HG02623 (cell line): ENCODE measurements around the gene SRRM2.

Source experiments
- ATAC-seq: cut with Tn5 transposase; IDR thresholded peaks from one replicate; pipeline ENCODE4 v1.9.1; 2021; ENCODE audit warnings: moderate library complexity; ENCODE audit not compliant: unreplicated experiment

The SRRM2 gene

GRCh38 chr16:2787961-2788360 is 35.5 kb downstream of the SRRM2 start:
- ATAC-seq = no peak

- ATAC-seq = no peak
These were observed 38.2 kb downstream of the SRRM2 start for GRCh38 chr16:2790631-2791030.

- no peak for ATAC-seq
These were observed 38.7 kb downstream of the SRRM2 start for GRCh38 chr16:2791174-2791573.

- no peak for ATAC-seq
These were observed 40.5 kb downstream of the SRRM2 start for GRCh38 chr16:2792940-2793339.

- no peak for ATAC-seq
These were observed 43.1 kb downstream of the SRRM2 start for GRCh38 chr16:2795395-2796143.

- ATAC-seq = no peak
These were observed 46.3 kb downstream of the SRRM2 start for GRCh38 chr16:2798723-2799204.

- ATAC-seq = no peak
These were observed 46.9 kb downstream of the SRRM2 start for GRCh38 chr16:2799205-2799858.

- no peak for ATAC-seq
These were observed 47.4 kb downstream of the SRRM2 start for GRCh38 chr16:2799859-2800226.

GRCh38 chr16:2803545-2804195 is 51.2 kb downstream of the SRRM2 start:
- ATAC-seq = no peak

GRCh38 chr16:2804728-2805127 is 52.3 kb downstream of the SRRM2 start:
- ATAC-seq = no peak

GRCh38 chr16:2806286-2806685 is 53.8 kb downstream of the SRRM2 start:
- ATAC-seq = no peak

- ATAC-seq = no peak
These were observed 55.7 kb downstream of the SRRM2 start for GRCh38 chr16:2808181-2808580.

GRCh38 chr16:2809149-2809760 is 56.8 kb downstream of the SRRM2 start:
- no peak for ATAC-seq

GRCh38 chr16:2810651-2811050 is 58.2 kb downstream of the SRRM2 start:
- no peak for ATAC-seq

GRCh38 chr16:2811703-2812471 is 59.4 kb downstream of the SRRM2 start:
- ATAC-seq = no peak

GRCh38 chr16:2813771-2814221 is 61.4 kb downstream of the SRRM2 start:
- no peak for ATAC-seq

GRCh38 chr16:2814551-2815298 is 62.3 kb downstream of the SRRM2 start:
- ATAC-seq = no peak

- ATAC-seq = no peak
These were observed 62.9 kb downstream of the SRRM2 start for GRCh38 chr16:2815299-2815771.

- ATAC-seq = no peak
These were observed 64.4 kb downstream of the SRRM2 start, which contains the start of gene PRSS21 for GRCh38 chr16:2816751-2817339. TSS of gene PRSS21 (plus strand) at chr16:2817237. CDS start at chr16:2817269, 32 bp downstream.
